MM.1S (cell line): Measurements from ENCODE around the gene DAPP1.

ENCODE experiments used
- EZH2 ChIP-seq: fragments of 300-600 bp; sonication (generic); optimal IDR thresholded peaks from 2 replicates; pipeline ENCODE3; 2017; ENCODE audit warnings: low read depth, mild to moderate bottlenecking, antibody characterized with exemption, low read length, mixed read lengths
- TF ChIP-seq, protein P1 (sequence below): fragments of 300-600 bp; sonication (generic); IDR thresholded peaks from 2 replicates; pipeline ENCODE4 v1.5.1; 2016; ENCODE audit warnings: antibody characterized with exemption, low read length, mixed read lengths

DNA sequence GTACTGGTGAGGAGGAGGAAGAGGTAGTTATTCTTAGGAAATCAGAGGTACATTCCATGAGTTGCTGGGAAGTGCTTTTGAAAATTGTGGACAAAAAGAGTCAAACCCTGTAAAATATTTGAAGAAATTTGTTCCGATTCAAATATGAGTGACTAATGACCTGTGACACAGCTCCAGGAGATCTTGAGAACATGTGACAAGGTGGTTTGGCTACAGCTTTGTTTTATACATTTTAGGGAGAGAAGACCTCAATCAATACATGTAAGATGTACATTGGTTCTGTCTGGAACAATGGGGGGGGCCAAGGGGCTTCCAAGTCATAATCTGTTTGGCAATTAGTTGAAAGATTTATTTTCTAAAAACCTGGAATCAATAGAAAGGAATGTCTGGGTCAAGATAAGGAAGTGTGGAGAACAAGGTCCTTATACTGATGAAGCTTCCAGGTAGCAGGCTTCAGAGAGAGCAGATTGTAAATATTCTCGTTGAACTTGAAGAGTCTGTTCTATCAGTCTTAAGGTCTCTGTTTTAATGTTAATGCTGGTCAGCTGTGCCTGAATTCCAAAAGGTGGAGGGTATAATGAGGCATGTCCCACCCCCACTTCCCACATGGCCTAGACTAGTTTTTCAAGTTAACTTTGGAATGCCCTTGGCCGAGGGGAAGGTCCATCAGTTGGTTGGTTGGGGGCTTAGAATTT, 15.5 kb upstream of the DAPP1 start:
- no peak for TF ChIP-seq EZH2
- TF ChIP-seq, protein P1, sequence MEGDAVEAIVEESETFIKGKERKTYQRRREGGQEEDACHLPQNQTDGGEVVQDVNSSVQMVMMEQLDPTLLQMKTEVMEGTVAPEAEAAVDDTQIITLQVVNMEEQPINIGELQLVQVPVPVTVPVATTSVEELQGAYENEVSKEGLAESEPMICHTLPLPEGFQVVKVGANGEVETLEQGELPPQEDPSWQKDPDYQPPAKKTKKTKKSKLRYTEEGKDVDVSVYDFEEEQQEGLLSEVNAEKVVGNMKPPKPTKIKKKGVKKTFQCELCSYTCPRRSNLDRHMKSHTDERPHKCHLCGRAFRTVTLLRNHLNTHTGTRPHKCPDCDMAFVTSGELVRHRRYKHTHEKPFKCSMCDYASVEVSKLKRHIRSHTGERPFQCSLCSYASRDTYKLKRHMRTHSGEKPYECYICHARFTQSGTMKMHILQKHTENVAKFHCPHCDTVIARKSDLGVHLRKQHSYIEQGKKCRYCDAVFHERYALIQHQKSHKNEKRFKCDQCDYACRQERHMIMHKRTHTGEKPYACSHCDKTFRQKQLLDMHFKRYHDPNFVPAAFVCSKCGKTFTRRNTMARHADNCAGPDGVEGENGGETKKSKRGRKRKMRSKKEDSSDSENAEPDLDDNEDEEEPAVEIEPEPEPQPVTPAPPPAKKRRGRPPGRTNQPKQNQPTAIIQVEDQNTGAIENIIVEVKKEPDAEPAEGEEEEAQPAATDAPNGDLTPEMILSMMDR, result no peak
